Neural cell (in vitro differentiated cells): ENCODE measurements around the gene STMN3.

Experiments used
- EP300 ChIP-seq: fragments of 450-650 bp; conservative IDR thresholded peaks from 2 replicates; pipeline ENCODE4 v1.6.1; 2014; ENCODE audit warnings: antibody characterized with exemption, mild to moderate bottlenecking, moderate library complexity; ENCODE audit not compliant: poor library complexity, severe bottlenecking
- TF ChIP-seq, protein P1 (sequence below): fragments of 450-650 bp; IDR thresholded peaks from 2 replicates; pipeline ENCODE4 v1.5.1; 2014; ENCODE audit warnings: antibody characterized with exemption, mild to moderate bottlenecking, moderate library complexity; ENCODE audit not compliant: poor library complexity, severe bottlenecking

DNA sequence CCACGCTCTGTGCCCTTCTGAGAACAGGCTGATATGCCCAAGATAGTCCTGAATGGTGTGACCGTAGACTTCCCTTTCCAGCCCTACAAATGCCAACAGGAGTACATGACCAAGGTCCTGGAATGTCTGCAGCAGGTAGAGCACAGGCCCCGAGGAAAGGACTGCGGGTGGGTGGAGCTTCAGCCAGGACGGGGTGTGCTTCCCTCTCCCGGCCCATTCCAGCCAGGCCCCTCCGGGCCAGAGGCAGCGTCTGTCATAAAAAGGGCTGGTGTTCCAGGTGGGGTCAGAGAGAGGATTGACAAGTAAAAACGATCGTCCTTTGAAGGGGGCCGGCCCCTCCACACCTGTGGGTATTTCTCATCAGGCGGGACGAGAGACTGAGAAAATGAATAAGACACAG, 6.1 kb upstream of the STMN3 start:
- no peak for TF ChIP-seq EP300
- TF ChIP-seq, protein P1, sequence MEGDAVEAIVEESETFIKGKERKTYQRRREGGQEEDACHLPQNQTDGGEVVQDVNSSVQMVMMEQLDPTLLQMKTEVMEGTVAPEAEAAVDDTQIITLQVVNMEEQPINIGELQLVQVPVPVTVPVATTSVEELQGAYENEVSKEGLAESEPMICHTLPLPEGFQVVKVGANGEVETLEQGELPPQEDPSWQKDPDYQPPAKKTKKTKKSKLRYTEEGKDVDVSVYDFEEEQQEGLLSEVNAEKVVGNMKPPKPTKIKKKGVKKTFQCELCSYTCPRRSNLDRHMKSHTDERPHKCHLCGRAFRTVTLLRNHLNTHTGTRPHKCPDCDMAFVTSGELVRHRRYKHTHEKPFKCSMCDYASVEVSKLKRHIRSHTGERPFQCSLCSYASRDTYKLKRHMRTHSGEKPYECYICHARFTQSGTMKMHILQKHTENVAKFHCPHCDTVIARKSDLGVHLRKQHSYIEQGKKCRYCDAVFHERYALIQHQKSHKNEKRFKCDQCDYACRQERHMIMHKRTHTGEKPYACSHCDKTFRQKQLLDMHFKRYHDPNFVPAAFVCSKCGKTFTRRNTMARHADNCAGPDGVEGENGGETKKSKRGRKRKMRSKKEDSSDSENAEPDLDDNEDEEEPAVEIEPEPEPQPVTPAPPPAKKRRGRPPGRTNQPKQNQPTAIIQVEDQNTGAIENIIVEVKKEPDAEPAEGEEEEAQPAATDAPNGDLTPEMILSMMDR: no peak
